SK-N-SH (cell line): ENCODE data around the gene IGFALS. TPM values are rescaled to one million over a fixed set of nuclear protein-coding genes. Genes with fewer than 3 reads are reported as not detected.
A peak's percentile ranks its signal among the peaks of the same experiment; 100 is the strongest.

Experiments used
- CTCF ChIA-PET: fragments of 300-600, 350-600 bp; formaldehyde crosslinking; extraction: SDS; loops from one replicate; lab custom pipeline; 2021; lab: Yijun Ruan, JAX
- POLR2A ChIA-PET: fragments of 350-600 bp; sonication (Branson Sonifier 250); formaldehyde crosslinking; extraction: SDS; loops from one replicate; lab custom pipeline; 2020; ENCODE audit warnings: antibody characterized with exemption, inconsistent platforms; lab: Yijun Ruan, JAX
- DNase-seq: peaks from one replicate; pipeline ENCODE4 v3.0.0; 2012
- H2AFZ ChIP-seq: fragments of 200-600 bp; sonication (generic); 2 replicates; pipeline ENCODE4 v1.8.1; 2016; ENCODE audit warnings: antibody characterized with exemption, mild to moderate bottlenecking, low read depth
- H3F3A ChIP-seq: fragments of 200-600 bp; sonication (generic); replicated peaks from 2 replicates; pipeline ENCODE3; 2016; ENCODE audit warnings: antibody characterized with exemption, mild to moderate bottlenecking; ENCODE audit not compliant: insufficient read depth
- H3K27ac ChIP-seq, 2 experiments: fragments of 200-500 bp in 1 of 2; fragments of 200-600 bp in 1 of 2; sonication (Bioruptor generic) in 1 of 2; sonication (generic), shearing (Covaris generic) in 1 of 2; 2 replicates each; pipeline versions ENCODE4 v1.5.1 to v1.6.1; 2014 to 2016; ENCODE audit warnings: low read depth in 2 of 2, inconsistent platforms in 1 of 2, low read length in 1 of 2, mild to moderate bottlenecking in 1 of 2, mixed read lengths in 1 of 2
- H3K27me3 ChIP-seq: fragments of 200-600 bp; sonication (generic), shearing (Covaris generic); 2 replicates; pipeline ENCODE4 v1.6.1; 2016; ENCODE audit warnings: mixed run types; ENCODE audit not compliant: insufficient read depth
- H3K36me3 ChIP-seq, 2 experiments: fragments of 200-500 bp in 1 of 2; fragments of 200-600 bp in 1 of 2; sonication (Bioruptor generic) in 1 of 2; sonication (generic) in 1 of 2; replicated peaks in 1 of 2; 2 replicates each; pipeline versions ENCODE3 to v1.5.1; 2014 to 2016; ENCODE audit warnings: low read length in 1 of 2, mild to moderate bottlenecking in 1 of 2; ENCODE audit not compliant: insufficient read depth in 2 of 2, control insufficient read depth in 1 of 2
- H3K4me1 ChIP-seq, 2 experiments: fragments of 200-500 bp in 1 of 2; fragments of 200-600 bp in 1 of 2; sonication (Bioruptor generic) in 1 of 2; sonication (generic), shearing (Covaris generic) in 1 of 2; 2 replicates each; pipeline versions ENCODE4 v1.5.1 to v1.6.1; 2014 to 2016; ENCODE audit warnings: low read depth in 1 of 2, low read length in 1 of 2, mixed run types in 1 of 2; ENCODE audit not compliant: insufficient read depth in 2 of 2, control insufficient read depth in 1 of 2
- H3K4me2 ChIP-seq: fragments of 200-600 bp; sonication (generic), shearing (Covaris generic); 2 replicates; pipeline ENCODE4 v1.6.1; 2017; ENCODE audit warnings: mixed run types
- H3K4me3 ChIP-seq, 2 experiments: fragments of 200-500 bp in 1 of 2; fragments of 200-600 bp in 1 of 2; sonication (Bioruptor generic) in 1 of 2; sonication (generic), shearing (Covaris generic) in 1 of 2; 2 replicates each; pipeline versions ENCODE4 v1.5.1 to v1.8.1; 2014 to 2016; ENCODE audit warnings: low read depth in 2 of 2, inconsistent platforms in 1 of 2, low read length in 1 of 2, mild to moderate bottlenecking in 1 of 2, mixed read lengths in 1 of 2, moderate library complexity in 1 of 2
- H3K79me2 ChIP-seq: fragments of 200-600 bp; sonication (generic); 2 replicates; pipeline ENCODE4 v1.8.1; 2017; ENCODE audit warnings: mild to moderate bottlenecking; ENCODE audit not compliant: insufficient read depth
- H3K9ac ChIP-seq: fragments of 200-600 bp; sonication (generic); 2 replicates; pipeline ENCODE4 v1.6.1; 2017; ENCODE audit warnings: mixed run types
- H3K9me2 ChIP-seq: fragments of 200-600 bp; sonication (generic); 2 replicates; pipeline ENCODE4 v1.6.1; 2017; ENCODE audit warnings: mixed run types
- H3K9me3 ChIP-seq: fragments of 200-600 bp; sonication (generic); 2 replicates; pipeline ENCODE4 v1.6.1; 2017; ENCODE audit warnings: mixed run types, mild to moderate bottlenecking, moderate library complexity
- H4K20me1 ChIP-seq: fragments of 200-600 bp; sonication (generic); 2 replicates; pipeline ENCODE4 v1.6.1; 2017; ENCODE audit warnings: mild to moderate bottlenecking, mixed run types; ENCODE audit not compliant: insufficient read depth
- CHD2 ChIP-seq: fragments of 150-350 bp; IDR thresholded peaks from 2 replicates; pipeline ENCODE4 v1.6.1; 2018; ENCODE audit warnings: low read length; ENCODE audit not compliant: partially characterized antibody
- CTCF ChIP-seq: fragments of 200-600 bp; sonication (generic); IDR thresholded peaks from 2 replicates; pipeline ENCODE4 v1.6.1; 2017; ENCODE audit warnings: antibody characterized with exemption, mild to moderate bottlenecking, moderate library complexity
- FOXJ3 ChIP-seq: sonication (generic); formaldehyde crosslinking; IDR thresholded peaks from 2 replicates; pipeline ENCODE4 v1.5.1; 2020; ENCODE audit warnings: mild to moderate bottlenecking, missing genetic modification reagents
- FOXM1 ChIP-seq: IDR thresholded peaks from 2 replicates; pipeline ENCODE4 v1.4.0; 2012; ENCODE audit warnings: low read depth, mild to moderate bottlenecking
- GABPA ChIP-seq: IDR thresholded peaks from 2 replicates; pipeline ENCODE4 v1.4.0; 2012; ENCODE audit warnings: low read depth, mild to moderate bottlenecking
- MEF2A ChIP-seq: IDR thresholded peaks from 2 replicates; pipeline ENCODE4 v1.4.0; 2012; ENCODE audit warnings: low read depth, borderline replicate concordance
- RAD21 ChIP-seq: IDR thresholded peaks from 2 replicates; pipeline ENCODE4 v1.6.1; 2012; ENCODE audit warnings: mild to moderate bottlenecking, low read length
- RCOR1 ChIP-seq: fragments of 150-350 bp; IDR thresholded peaks from 2 replicates; pipeline ENCODE4 v1.6.1; 2017; ENCODE audit warnings: antibody characterized with exemption, low read length
- SIN3A ChIP-seq: IDR thresholded peaks from 2 replicates; pipeline ENCODE4 v1.6.1; 2012; ENCODE audit warnings: low read depth, mild to moderate bottlenecking, low read length, moderate library complexity, borderline replicate concordance
- SMC3 ChIP-seq: IDR thresholded peaks from 2 replicates; pipeline ENCODE4 v1.6.1; 2012; ENCODE audit warnings: low read depth, low read length, improper control_type of control experiment
- TCF12 ChIP-seq: IDR thresholded peaks from 2 replicates; pipeline ENCODE4 v1.4.0; 2012
- TEAD4 ChIP-seq: IDR thresholded peaks from 2 replicates; pipeline ENCODE4 v1.4.0; 2012; ENCODE audit warnings: mild to moderate bottlenecking, borderline replicate concordance; ENCODE audit not compliant: insufficient read depth
- YY1 ChIP-seq: IDR thresholded peaks from 2 replicates; pipeline ENCODE4 v1.4.0; 2012; ENCODE audit warnings: low read depth, mild to moderate bottlenecking
- ZBTB33 ChIP-seq: IDR thresholded peaks from 2 replicates; pipeline ENCODE4 v1.4.0; 2012; ENCODE audit warnings: low read depth, borderline replicate concordance
- WGBS: methylation state at CpG from one replicate; pipeline ENCODE4 v1.1.6; 2017; ENCODE audit warnings: low lambda C conversion rate; 5-methylcytosine and 5-hydroxymethylcytosine counted together
- polyA plus RNA-seq, 3 experiments: library from polyadenylated mRNA; depleted of rRNA; stranded (reverse); fragments of >200 nt; gene quantifications; 2 replicates each; pipeline ENCODE4 v1.2.3, GENCODE V29; 2012
- TF ChIP-seq, protein P1 (sequence below): fragments of 150-350 bp; IDR thresholded peaks from 2 replicates; pipeline ENCODE4 v1.6.1; 2016; ENCODE audit warnings: mild to moderate bottlenecking, low read depth, low read length

IGFALS gene
- polyA plus RNA-seq, 1 of the 3 experiments (the other 2 are of a cell fraction): 0.02 TPM

- Histone ChIP-seq H3K4me2 (peak overlapping the region; percentile 95), H2AFZ (no peak overlapping the region), H3K4me3 (peak overlapping the region; percentile 90 to 91), H3K79me2 (peaks cover 31% of the 10 kb centered on the region), H3K27me3 (no peaks in the 10 kb centered on the region), H3K4me1 (peaks cover 0 to 32% of the 10 kb centered on the region in 2 experiments; a peak in 2 of 4 replicates), H4K20me1 (peaks cover 11% of the 10 kb centered on the region; the same call in 1 of the 2 replicates), H3K9me2 (no peaks in the 10 kb centered on the region), H3K9ac (peak overlapping the region; percentile 93), H3F3A (peaks cover 11% of the 10 kb centered on the region), H3K27ac (peak overlapping the region; percentile 78 to 92; a peak in 3 of 4 replicates), H3K36me3 (peaks cover 6 to 41% of the 10 kb centered on the region in 2 experiments), H3K9me3 (no peaks in the 10 kb centered on the region)
- no peak for DNase-seq
- TF ChIP-seq, protein P1, sequence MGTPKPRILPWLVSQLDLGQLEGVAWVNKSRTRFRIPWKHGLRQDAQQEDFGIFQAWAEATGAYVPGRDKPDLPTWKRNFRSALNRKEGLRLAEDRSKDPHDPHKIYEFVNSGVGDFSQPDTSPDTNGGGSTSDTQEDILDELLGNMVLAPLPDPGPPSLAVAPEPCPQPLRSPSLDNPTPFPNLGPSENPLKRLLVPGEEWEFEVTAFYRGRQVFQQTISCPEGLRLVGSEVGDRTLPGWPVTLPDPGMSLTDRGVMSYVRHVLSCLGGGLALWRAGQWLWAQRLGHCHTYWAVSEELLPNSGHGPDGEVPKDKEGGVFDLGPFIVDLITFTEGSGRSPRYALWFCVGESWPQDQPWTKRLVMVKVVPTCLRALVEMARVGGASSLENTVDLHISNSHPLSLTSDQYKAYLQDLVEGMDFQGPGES: no peak
- 0 out of 2 replicates have a peak, but pooled peaks have one; percentile 3 for TF ChIP-seq CTCF
- WGBS: 22% methylated on average over 17 of the region's 45 CpGs
- ChIA-PET POLR2A (interaction anchor here (1.0 kb wide), 1 partner anchor 9 kb away, joined by 3 read pairs; the partner anchor contains the start of genes NUBP2 and SPSB3), CTCF (interaction anchor here (0.5 to 4.4 kb wide), 7 partner anchors 10 to 374 kb away, joined by 3 to 40 read pairs (median 3); partner anchors contain the start of genes NUBP2 and SPSB3)
Measured at GRCh38 chr16:1773703-1774447, 19.6 kb downstream of the IGFALS start.

DNA sequence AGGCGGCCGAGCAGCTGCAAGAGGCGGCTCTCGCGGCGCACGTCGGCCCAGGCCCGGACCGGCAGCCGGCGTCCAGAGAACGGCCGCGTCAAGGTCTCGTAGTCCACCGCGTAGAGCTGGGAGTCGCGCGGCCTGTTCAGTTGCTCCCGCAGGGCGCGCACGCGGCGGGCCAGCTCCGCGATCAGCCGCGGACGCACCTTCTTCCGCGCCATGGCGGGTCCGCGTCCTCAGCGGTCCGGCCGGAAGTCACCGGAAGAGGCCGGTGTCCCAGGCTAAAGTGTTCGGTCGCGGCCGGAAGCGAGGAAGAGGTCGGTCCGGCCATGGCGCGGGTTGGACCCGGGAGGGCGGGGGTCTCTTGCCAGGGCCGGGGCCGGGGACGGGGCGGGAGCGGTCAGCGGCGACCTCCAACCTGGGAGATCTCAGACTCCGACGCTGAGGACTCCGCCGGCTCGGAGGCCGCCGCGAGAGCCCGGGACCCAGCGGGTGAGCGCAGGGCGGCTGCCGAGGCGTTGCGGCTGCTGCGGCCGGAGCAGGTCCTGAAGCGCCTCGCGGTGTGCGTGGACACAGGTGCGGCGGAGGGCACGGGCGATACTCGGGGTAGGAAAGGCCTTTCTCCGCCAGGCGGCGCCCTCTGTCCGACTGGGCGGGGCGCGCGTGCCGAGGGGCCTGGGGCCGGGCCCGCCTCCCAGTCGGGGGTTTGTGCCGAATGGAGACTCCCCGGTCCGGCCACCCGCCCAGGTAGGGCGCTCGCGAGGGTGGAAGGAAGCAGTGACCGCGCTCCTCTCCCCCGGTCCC lies 20.4 kb downstream of the IGFALS start, which contains the start of gene MRPS34:
Gene MRPS34, minus strand, starts transcription at position 227 of the 795 bp plus-strand sequence. Its CDS starts 15 bp downstream, at position 212.
- WGBS: 0% methylated on average over 20 of the region's 108 CpGs
- CTCF ChIA-PET: interaction anchor here (0.6 to 4.4 kb wide), 11 partner anchors 10 to 410 kb away, joined by 3 to 40 read pairs (median 3); partner anchors contain the start of genes FAHD1, HAGH, MAPK8IP3 and NUBP2
- DNase-seq: peak; percentile 93
- peaks cover 11% of the 10 kb centered on the region for H3F3A ChIP-seq
- H3K4me3 ChIP-seq: peak within 1 kb of the TSS; percentile 90 to 91
- POLR2A ChIA-PET: interaction anchor here (0.6 to 3.8 kb wide), 6 partner anchors 9 to 382 kb away, joined by 3 to 24 read pairs (median 4); partner anchors contain the start of genes JPT2, MAPK8IP3, NUBP2 and SPSB3
- peaks cover 11% of the 10 kb centered on the region; the same call in 1 of the 2 replicates for H4K20me1 ChIP-seq
- peaks cover 6 to 41% of the 10 kb centered on the region in 2 experiments for H3K36me3 ChIP-seq
- peaks cover 0 to 32% of the 10 kb centered on the region in 2 experiments; a peak in 2 of 4 replicates for H3K4me1 ChIP-seq
- peak within 1 kb of the TSS; percentile 95 for H3K4me2 ChIP-seq
- peaks cover 31% of the 10 kb centered on the region for H3K79me2 ChIP-seq
- no peaks in the 10 kb centered on the region for H3K27me3 ChIP-seq
- H2AFZ ChIP-seq: no peak within 1 kb of the TSS
- peak within 1 kb of the TSS; percentile 78 to 92 for H3K27ac ChIP-seq
- no peaks in the 10 kb centered on the region for H3K9me2 ChIP-seq
- H3K9me3 ChIP-seq: no peaks in the 10 kb centered on the region
- H3K9ac ChIP-seq: peak within 1 kb of the TSS; percentile 93
- TF ChIP-seq TCF12 (no peak), RCOR1 (no peak), ZBTB33 (no peak), TEAD4 (no peak), SIN3A (peak; percentile 83; the same call in 1 of the 2 replicates), RAD21 (peak; percentile 29; the same call in 1 of the 2 replicates), FOXM1 (no peak), CHD2 (no peak), GABPA (peak; percentile 95), MEF2A (no peak), SMC3 (peak; percentile 19; the same call in 1 of the 2 replicates), FOXJ3 (CRISPR knock-in tag) (no peak), YY1 (peak; percentile 89)
